HUDEP-2 (cell line): Measurements from ENCODE around the gene MTUS2.
"Not testable (repeated sequence)": the region's sequence is repeated elsewhere in the genome, so short reads cannot be mapped to it uniquely, and the experiment has no call there.

Experiments used
- DNase-seq, 76 experiments: peaks; one replicate each; lab custom pipeline; 2025; ENCODE audit not compliant: unreplicated experiment in 76 of 76; lab: John Stamatoyannopoulos, UW

The MTUS2 gene

GRCh38 chr13:29287237-29287636 is 467.1 kb downstream of the MTUS2 start:
- no peak for DNase-seq

DNA sequence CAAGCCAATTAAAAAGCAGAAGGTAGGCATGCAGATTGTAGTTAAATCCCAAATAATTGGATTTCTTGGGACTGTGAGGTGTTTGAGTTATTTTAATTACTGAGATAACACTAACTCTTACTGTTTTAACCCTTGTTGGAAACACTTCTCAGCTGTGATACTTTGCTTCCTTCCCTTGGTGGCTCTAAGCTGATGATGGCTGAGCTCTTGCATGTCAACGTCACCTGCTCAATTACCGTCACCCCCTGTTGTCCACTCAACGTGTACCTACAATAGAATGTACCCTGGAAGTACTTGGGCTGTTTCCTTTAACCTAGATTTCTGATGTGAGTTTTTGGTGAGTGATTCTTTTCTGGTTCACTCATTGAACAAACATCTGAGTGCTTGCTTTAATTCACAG is 471.9 kb downstream of the MTUS2 start:
- no peak for DNase-seq

DNA sequence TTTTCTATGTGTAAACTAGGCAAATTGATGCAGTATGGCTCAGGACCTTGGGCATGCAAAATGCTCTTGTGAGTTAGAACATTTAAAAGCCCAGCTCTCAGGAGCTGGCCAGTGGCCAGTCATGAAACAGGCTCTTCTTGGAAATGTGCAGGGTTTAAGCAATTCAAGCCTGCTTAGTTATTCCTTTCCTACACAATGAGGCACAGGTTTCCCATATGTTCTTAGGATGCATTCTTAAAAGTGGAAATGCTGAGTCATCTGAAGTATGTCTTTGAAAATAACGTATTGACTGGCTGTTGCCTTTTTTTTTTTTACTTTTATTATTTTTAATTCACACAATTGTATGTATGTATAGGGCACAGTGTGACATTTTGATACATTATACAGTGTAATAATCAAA is 474.7 kb downstream of the MTUS2 start:
- no peak for DNase-seq

- DNase-seq = no peak
Observed at GRCh38 chr13:29301027-29301426, 480.9 kb downstream of the MTUS2 start.

DNA sequence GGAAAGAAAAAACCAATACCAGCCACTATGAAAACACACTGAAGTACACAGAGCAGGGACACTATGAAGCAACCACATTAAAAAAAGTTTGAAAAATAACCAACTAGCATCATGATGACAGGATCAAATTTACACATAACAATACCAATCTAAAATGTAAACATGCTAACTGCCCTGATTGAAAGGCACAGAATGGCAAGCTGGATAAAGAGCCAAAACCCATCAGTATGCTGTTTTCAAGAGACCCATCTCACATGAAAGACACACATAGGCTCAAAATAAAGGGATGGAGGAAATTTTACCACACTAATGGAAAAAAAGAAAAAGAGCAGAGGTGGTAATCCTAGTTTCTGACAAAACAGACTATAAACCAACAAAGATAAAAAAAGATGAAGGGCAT is 484.0 kb downstream of the MTUS2 start:
- DNase-seq = no peak

DNA sequence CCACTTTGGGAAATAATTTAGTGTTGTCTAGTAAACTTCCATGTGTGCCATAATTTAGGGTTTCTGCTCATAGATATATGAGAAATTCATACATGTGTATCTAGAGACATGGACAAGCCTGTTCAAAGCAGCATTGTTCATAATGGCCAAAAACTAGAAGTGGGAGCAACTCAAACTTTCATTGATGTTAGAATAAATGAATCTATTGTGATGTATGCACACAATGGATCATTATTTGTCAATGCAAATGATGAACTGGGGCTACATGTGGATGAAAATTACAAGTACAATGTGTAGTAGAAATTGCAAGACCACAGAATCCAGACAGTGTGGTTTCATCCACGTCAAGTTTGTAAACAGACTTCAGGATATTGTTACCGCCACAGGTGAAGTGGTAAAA is 490.7 kb downstream of the MTUS2 start:
- DNase-seq = no peak

DNA sequence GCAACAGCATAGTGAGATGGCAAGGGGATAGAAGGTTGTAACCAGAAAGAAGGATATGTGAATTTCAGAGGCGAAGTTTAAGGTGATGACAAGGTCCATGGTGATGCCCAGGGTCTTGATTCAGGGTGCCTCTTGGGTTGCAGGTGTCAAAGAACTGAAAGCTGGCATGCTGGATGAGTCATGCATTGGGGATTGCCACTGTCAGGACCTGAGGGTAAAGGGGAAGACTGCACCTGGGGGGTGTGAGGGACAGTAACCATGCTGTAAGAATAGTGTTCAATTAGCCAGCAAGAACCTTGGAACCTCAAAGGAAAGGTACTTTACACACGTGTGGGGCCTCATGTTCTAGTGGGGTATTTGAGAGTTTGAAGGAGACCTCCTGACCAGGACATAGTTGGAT is 495.7 kb downstream of the MTUS2 start:
- DNase-seq = no peak

GRCh38 chr13:29317828-29318227 is 497.7 kb downstream of the MTUS2 start:
- no peak for DNase-seq

- no peak for DNase-seq
Observed at GRCh38 chr13:29318741-29319140, 498.6 kb downstream of the MTUS2 start.

GRCh38 chr13:29319451-29319850 is 499.3 kb downstream of the MTUS2 start:
- no peak for DNase-seq

- DNase-seq = no peak
Observed at GRCh38 chr13:29323954-29324353, 503.8 kb downstream of the MTUS2 start.

GRCh38 chr13:29324601-29325000 is 504.5 kb downstream of the MTUS2 start:
- no peak for DNase-seq

DNA sequence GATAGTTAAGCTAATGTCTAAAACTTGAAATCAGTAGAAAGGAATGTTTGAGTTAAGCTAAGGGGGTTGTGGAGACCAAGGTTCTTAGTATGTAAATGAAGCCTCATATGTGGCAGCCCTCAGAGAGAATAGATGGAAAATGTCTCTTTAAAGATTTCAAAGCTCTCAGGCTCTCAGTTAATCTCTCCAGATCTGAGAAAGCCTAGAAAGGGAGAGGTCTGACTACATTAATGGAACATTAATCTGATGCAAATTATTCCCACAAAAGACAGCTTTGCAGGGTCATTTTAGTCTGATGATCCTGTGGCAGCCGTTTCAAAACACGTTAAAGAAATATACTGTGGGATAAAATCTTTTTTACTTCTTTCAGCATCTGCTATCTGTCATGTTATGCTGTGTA is 508.4 kb downstream of the MTUS2 start:
- no peak for DNase-seq

DNA sequence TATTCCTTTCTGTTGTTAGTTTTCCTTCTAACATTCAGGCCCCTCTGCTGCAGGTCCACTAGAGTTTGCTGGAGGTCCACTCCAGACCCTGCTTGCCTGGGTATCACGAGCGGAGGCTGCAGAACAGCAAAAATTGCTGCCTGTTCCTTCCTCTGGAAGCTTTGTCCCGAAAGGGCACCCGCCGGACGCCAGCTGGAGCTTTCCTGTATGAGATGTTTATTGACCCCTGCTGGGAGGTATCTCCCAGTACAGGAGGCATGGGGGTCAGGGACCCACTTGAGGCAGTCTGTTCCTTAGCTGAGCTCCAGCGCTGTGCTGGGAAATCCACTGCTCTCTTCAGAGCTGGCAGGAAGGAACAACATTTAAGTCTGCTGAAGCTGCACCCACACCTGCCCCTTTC is 516.2 kb downstream of the MTUS2 start:
- DNase-seq = no peak

DNA sequence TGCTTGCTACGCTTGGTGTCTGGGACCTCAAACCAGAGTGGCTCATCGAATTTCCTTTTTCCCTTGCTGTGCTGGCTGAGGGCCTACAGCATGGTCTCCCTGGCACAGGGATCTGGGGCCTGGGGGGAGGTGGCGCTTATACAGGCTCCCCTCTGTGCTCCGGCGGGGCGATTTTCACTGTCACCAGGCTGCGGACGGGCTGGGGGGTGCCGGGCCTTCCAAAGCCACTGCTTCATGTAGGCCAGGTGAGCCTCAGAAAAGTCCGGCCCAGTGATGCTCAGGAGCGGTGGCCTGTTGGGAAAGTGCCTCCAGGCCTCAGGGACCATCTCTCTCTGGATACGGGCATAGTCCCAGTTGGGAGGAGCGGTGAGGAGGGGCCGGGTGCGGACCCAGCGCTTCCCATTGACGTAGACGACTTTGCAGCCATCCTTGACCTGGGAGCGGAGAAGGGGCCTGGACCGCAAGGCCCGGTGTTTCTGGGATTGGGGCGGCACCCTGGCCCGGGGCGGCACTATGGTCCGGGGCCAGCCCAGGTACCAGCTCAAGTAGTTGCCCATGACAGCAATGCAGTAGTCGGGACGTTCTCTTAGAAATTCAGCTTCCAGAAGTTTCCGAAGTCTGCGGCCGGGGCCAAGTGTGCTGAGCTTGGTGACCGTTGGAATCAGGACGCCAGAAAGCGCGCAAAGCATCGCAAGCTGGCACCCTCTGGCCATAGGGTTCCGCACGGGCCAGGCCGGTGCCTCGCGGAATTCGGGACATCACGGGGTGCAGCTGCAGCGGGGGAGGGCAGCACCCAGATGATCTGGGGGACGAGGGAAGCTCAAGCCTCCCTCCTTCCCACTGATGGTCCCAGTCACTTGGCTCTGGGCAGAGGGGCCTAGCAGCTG is 519.5 kb downstream of the MTUS2 start:
- no peak for DNase-seq

GRCh38 chr13:29345860-29346582 is 525.9 kb downstream of the MTUS2 start:
- not testable (repeated sequence) for DNase-seq

DNA sequence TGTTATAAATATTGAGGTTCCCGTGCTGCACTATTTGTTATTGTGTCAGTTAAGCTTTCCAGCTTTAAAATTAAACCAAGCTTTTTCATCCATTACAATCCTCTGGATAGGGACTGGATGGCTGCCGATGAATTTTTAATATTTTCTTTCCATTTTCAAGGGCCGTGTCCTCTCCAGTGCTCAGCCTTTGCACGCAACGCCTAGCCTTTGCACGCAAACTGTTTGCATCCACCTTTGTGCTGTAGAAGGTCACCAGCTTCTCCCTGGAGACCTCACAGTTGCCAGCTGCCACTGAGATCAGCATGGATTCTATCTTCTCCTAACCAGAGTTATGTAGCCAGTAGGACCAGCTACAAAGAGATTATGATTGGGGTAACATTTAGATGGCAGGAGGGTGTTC is 534.9 kb downstream of the MTUS2 start:
- DNase-seq = no peak

DNA sequence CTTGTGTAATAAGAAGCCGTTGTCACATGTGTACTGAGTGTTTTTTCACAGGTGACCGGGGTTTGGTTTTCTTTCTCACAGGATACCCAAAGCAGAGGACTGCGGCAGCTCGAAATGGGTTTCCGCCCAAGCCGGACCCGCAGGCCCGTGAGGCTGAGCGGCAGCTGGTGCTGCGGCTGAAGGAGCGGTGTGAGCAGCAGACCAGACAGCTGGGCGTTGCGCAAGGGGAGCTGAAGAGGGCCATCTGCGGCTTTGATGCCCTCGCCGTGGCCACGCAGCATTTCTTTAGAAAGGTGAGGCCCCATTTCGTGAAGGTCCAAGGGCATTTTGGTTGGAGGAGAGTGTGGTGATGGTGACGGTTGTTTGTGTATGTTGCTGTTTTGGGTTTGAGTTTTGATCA is 539.0 kb downstream of the MTUS2 start:
- no peak for DNase-seq

DNA sequence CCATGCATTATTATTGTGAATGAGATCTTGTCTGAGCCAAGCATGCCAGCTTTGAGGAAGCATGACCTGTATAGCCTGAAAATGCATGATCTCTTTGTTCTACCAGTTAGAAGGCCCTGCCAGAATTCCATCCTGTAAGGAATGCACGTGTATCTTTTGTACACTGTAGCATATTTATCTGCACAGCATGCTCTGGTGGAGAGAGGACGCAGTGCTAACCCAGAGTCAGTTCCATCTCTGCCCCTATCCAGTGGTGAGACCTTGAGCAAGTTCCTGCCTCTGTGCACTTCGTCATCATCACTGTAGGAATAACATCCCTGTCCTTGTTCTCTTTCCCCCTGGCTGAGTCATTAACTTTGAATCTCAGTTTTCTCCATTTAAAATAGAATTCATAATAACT is 541.6 kb downstream of the MTUS2 start:
- no peak for DNase-seq

GRCh38 chr13:29362849-29363604 is 542.9 kb downstream of the MTUS2 start:
- peak in 34 of 76 experiments; percentile 3 to 54 (median 24) for DNase-seq

DNA sequence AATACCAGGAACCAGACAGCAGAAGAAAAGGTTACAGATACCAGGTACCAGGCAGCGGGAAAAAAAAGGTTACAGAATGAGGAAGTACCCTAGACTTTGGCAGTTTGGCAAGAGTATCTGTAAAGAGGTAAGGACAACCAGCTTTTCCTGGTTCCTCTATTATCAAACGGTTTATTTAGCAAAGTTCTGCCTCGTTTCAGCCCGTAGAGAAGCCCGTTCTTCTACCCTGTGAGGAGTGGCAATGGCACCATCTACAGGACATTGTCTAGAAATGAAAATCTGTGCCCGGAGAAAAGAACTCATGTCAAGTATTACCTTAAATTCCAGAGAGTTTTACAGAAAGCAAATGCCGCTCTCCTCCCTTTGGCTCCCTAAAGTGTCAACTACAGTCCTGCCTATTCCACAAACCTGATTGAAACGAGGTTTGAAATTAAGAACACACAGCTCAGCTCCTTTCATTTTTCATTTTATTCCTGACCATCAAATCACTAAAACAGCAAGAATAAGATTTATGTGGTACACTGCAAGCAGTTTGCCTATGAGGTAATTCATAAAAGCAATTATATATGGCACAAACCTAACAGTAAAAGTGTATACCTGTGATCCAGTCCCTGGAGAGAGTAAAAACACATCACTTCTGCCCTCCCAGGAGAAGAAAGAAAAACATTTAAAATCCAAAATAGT is 549.1 kb downstream of the MTUS2 start:
- peak in 8 of 76 experiments; percentile 1 to 13 (median 9) for DNase-seq
